HG03378 (cell line): Measurements from ENCODE around the gene DIPK1B.
A peak's percentile ranks its signal among the peaks of the same experiment; 100 is the strongest.
"Not testable (repeated sequence)": the region's sequence is repeated elsewhere in the genome, so short reads cannot be mapped to it uniquely, and the experiment has no call there.

Experiments
- ATAC-seq: cut with Tn5 transposase; IDR thresholded peaks from one replicate; pipeline ENCODE4 v1.9.1; 2021; ENCODE audit warnings: mild to moderate bottlenecking, moderate library complexity; ENCODE audit not compliant: unreplicated experiment

The DIPK1B gene

DNA sequence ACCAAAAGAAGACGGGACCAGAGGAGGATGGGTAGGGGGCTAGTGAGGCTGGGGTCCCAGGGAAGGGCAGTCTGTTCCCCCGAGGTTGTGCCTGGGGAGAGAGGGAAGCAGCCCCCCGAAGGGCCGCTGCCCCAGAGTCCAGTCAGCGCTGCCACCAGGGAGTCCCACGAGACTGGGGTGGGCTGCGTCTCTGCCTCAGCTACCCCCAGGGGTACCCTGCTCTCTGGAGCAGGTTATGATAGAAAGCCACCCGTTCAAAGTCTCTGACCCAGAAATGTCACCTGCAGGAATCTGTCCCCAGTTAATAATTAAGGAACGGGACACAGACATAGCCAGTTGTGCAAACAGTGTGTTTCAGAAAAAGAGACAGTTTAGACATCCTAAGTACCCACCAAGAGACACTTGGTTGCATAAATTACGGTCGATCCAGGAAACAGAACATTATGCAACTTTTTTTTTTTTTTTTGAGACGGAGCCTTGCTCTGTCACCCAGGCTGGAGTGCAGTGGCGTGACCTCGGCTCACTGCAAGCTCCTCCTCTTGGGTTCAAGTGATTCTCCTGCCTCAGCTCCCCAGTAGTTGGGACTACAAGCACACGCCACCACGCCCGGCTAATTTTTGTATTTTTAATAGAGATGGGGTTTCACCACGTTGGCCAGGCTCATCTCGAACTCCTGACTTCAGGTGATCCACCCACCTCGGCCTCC, 14.4 kb upstream of the DIPK1B start:
- ATAC-seq, result no peak

DNA sequence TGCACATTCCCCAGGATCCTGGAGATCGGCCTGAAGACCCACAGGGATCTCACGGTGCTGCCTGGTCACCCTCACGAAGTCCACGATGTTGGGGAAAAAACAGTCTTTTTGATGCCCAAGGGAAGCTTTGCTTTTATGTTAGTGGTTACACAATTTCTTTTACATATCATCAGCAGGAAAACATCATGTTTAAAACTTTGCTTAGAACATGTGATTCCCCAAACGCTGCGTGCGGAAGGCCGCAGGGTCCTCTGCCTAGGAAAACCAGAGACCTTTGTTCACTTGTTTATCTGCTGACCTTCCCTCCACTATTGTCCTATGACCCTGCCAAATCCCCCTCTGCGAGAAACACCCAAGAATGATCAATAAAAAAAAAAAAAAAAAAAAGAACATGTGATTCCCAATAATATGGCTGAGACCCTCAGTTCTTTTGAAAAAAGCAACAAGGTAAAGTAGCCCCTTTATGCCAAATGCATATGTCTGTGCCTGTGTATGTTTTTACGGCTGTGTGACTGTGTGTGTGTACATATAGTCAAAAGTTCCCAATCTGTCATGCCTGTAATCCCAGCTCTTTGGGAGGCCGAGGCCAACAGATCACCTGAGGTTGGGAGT, 13.6 kb upstream of the DIPK1B start:
- ATAC-seq, result no peak

DNA sequence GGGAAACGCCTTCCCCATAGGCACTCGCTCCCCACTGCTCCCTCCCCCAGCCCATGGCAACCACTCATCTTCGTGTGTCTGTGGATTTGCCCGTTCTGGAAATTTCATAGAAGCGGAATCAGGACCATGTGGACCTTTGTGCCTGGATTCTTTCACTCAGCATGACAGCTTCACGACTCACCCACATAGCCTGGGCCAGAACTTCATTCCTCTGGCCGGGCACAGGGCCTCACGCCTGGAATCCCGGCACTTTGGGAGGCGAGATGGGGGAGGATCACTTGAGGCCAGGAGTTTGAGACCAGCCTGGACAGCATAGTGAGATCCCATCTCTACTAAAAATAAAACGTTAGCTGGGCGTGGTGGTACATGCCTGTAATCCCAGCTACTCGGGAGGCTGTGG, 12.1 kb upstream of the DIPK1B start:
- no peak for ATAC-seq

DNA sequence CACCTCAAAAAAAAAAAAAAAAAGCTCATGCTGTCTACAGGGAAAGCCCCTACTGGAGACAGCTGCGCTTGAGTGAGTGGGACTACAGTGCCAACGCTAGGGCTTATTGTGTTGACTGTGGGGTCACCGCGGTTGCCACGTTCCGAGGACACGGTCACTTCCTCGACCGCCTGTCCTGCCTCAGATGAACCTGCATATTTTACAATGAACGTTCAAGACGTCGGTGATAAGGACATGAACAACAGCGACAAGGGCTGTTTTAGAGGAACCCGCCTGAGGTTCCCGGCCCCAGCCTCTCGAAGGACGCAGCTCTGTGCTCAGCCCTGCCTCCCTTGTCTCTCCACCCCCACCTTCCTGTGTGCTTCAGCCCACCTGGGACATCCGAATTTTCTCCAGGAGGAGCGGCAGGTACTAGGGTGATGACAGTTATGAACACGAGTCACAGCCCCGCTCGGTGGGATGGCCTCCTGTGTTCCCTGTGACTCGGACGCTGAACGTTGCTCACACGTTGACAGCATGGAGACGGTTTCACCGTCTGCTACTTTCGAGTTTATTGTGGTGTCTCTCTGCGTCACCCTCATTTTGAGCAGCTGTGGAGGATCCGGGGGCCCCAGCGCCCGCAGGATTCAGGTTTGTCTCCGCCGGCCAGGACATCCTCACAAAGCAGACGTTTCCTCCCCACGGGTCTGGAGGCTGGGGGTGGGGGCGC, 11.3 kb upstream of the DIPK1B start:
- peak; percentile 49 for ATAC-seq

DNA sequence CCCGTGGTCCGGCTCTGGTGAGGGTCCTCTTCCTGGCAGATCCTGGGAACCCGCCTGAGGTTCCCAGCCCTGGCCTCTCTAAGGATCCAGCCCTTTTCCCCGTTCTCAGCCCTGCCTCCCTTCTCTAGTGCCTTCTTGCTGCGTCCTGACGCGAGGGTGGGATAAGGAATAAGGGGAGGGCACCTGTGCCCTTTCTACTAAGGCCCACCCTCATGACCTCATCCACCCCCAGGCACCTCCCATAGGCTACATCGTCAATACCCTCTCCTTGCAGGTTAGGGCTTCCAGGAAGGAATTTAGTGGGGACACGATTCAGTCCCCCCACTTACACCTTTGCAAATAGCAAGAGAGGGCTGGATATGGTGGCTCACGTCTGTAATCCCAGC, 10.7 kb upstream of the DIPK1B start:
- ATAC-seq, result no peak

DNA sequence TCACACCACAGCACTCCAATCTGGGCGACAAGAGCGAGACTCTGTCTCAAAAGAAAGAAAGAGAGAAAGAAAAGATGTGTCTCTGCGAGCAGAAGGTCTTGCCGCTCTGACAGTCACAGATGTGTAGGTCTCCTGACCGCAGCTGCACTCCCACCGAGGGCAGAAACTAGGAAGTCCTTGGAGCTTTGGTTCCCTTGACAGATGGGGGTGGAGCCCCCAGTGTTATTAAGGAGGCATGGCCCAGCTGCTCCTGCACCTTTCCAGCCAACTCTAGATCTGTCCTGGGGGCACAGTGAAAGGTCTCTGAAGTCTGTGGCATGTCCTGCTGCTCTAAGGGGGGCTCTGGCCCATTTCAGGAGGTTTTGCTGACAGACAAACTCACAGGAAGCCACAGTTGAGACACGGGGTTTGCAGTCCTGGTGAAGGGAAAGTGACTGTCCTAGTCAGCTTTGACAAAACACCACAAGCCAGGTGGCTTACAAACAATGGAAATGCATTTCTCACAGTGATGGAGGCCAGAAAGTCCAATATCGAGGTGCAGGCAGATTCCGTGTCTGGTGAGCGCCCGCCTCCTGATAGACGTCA, 9.0 kb upstream of the DIPK1B start:
- ATAC-seq, result no peak

DNA sequence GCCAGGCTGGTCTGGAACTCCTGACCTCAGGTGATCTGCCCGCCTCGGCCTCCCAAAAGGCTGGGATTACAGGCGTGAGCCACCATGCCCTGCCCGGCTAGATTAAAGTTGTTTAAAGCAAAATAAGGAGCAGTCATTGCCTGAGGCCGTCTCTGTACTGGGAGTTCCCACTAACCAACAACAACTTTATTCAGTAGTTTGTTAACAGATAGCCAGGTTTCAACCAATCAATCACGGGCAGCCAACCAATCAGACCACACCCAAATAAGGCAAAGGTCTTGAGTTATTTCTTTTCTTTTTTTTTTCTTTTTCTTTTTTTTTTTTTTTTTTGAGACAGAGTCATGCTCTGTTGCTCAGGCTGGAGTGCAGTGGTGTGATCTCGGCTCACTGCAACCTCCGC, 7.6 kb upstream of the DIPK1B start:
- not testable (repeated sequence) for ATAC-seq

DNA sequence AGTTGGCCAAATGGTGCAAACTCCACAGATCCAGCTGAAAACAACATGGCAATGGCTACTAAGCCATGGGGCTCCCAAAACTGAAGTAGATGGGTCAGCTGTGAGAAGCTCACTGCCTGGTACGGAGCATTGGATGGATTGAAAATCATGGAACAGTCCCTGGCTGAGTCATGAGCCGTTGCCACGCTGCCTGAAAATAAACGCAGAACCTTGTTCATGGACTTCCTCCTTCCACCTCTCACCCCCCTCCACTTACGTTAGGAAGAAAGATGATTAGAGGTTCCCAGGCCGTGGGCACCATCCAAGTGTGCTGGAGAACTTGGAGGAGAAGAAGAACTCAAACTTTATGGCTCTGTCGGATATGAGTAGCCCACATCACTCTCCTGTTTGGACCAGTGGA, 6.8 kb upstream of the DIPK1B start:
- ATAC-seq, result no peak

DNA sequence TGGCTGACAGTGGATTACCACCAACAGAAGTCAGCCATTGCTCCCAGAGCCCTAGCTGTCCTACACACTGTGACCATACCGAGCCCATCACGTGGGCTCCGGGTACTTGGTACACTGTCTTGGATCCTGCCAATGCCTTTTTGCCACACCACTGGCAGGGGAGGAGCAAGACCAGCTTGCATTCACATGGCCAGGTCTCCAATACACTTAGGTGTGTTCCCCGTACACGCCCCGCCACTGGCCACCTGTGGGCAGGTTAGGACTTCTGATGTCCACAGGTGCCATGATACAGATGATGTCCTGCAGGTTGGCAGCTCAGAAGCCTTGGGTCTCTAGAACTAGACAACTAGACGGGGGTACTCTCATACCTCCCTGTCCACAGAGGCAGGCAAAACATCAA, 5.4 kb upstream of the DIPK1B start:
- ATAC-seq, result no peak

DNA sequence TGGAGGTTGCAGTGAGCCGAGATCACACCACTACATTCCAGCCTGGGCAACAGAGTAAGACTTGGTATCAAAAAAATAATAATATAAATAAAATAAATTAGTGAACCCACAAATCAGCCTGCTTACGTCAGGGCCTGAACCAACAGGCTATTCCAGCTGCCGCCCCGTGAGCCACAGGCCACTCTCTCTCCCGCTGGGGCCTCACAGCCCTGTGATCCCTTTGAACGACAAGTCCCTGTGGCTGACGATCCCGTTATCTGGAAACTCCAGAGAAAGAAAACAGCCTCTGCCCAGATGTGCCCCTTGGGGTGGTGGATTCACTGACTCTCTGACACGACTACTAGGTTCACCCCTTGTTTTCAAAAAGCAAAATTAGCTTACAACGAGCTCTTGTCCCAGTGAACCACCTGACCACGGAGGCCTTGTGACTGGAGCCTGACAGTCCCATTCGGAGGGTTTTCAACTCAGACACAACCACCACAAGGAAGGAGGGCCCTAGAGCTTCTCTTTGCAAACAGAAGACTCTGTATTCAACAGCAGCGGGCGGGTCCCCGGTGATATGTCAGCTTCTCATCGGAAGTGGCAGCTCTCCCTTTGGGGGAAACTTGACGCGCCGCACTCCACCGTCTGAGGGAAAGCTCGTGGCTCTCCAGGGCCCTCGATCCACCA, 4.4 kb upstream of the DIPK1B start:
- no peak for ATAC-seq

DNA sequence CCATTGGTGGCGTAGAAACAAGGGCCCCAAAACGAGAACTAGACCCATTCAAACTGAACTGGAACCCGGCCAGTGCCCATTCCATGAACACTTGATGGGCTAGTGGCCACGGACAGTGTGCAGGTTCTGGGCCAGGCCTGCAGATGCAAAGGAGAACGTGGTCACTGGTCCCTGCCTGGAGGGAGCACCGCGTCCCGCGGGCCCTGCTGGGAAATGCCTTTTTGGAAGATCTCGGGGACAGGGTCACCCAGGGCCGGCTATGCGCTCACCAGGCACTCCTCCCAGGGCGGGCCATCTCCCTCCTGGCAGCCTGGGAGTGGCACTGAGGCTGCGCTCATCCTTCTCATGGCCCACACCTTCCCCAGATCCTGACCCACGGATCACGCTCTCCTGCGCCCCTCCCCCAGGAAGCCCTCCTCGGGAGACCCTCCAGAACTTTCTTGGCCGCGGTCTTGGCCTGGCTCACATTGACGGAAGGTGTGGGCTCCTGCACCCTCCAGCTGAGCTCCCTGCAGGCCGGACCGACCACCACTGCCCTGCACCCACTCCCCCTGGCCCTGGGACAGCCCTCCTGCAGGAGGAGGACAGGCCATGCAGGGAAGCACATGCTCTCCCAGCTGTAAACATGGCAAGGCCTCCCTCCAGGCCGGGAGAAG, 2.8 kb upstream of the DIPK1B start:
- ATAC-seq, result no peak

DNA sequence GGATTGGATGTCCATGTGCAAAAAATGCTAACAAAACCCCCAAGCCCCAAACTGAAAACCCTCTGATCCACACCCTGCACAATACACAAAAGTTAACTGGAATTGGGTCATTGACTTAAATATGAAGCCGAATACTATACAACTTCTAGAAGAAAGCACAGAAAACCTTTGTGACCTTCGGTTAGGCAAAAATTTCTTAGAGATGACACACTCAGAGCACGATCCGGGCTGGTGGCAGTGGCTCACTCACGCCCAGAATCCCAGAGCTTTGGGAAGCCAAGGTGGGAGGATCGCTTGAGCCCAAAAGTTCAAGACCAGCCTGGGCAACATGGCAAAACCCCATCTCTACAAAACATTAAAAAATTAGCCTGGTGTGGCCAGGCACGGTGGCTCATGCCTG, 1.8 kb upstream of the DIPK1B start:
- no peak for ATAC-seq

DNA sequence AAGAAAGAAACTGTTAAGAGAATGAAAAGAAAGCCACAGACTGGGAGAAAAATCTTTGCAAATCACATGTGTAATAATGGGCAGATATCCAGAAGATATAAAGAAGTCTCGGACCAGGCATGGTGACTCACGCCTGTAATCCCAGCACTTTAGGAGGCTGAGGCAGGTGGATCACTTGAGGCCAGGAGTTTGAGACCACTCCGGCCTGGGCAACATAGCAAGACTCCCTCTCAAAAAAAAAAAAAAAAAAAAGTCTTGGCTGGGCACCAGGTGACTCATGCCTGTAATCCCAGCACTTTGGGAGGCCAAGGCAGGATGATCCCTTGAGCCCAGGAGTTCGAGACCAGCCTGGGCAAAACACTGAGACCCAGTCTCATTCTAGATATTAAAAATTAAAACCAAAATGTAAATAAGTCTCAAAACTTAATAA, 1.1 kb upstream of the DIPK1B start:
- ATAC-seq, result not testable (repeated sequence)

DNA sequence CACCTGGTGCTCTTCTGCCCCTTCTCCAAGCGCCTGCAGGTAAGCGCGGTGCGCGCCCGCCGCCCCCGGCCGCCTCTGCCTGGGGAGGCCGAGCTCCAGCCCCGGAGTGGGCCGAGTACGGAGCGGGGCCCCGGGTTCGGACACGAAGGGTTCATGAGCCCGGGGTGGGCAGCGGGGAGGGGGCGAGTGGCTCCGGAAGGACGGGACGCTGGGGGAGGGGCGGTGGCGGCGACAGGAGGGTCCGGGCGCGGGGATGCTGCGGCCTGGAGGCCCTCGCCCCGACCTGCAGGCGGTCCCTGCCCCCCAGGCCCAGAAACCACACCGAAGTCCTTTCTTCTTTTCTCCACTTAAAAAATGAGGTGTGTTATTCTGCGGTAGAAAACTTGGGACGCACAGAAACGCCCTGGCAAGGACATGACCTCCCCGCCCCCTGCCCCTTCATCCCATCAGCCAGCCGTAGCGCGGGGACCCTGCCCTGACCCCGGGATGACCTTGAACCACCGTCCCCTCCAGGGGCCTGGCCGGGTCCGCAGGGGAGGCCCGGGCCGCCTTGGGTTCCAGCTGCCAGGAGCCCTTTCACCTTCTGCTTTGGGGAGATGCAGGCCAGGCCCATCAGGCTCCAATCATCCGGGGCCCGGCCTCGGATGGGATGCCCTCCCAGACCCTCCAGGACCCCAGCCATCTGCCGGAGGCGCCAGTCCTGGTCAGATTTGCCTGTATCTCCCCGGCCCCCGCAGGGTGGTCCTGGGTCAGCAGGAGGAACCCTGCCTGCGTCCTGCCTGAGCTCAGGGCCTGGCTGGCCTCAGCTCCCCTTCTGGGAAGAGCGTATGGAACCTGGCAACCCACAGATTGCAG, 545 bp downstream of the DIPK1B start:
- no peak for ATAC-seq

DNA sequence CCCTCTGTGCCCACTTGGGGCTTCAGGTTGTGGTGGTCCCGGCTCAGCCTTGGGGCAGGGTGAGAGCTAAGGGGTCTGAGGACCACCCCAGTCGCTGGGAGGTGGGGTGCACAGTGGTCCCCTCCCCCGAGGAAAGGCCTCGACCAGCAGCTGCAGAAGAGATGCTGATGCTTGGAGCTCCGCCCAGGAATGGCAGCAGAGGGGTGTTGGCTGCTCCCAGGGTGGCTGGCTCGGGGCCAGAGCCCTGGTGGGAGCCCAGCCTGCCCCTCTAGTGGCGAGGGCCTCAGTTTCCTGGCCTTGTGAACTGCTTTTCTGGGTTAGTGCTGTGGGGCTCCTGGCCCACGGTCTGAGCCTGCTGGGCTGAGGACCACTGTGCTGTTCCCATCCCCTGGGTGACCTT, 1.2 kb downstream of the DIPK1B start:
- no peak for ATAC-seq

DNA sequence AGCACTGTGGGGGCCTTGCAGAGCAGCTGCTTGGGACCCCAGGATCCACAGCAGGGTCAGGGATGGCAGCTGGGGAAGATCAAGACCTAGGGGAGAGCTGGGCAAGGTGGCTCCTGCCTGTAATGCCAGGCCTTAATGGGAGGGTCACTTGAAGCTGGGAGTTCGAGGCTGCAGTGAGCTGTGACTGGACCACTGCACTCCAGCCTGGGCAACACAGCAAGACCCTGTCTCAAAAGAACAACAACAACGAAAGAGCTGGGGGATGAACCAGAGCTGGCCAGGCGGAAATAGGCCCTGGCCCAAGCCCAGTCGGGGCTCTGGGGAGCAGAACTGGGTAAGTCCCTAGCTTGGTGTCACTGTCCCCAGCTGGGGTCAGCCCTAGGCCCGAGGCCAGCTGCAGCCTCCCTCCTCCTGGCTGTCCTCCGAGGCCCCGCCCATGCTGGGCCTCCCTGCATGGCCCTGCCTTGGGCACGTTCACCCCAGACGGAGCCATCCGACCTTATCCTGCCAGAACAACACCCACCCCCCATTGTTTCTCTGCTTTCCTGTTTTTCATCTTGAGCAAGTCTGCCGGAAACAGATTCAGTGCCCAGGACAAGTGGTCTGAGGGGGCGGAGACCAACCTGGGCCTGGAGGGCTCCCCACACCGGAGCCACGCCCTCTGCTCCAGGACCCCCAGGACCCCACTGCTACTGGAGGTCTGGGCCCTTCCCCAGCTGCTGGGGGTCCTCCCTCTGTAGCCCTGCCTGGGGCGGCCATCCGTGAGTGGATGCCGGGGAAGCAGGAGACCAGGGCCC, 1.9 kb downstream of the DIPK1B start:
- no peak for ATAC-seq

DNA sequence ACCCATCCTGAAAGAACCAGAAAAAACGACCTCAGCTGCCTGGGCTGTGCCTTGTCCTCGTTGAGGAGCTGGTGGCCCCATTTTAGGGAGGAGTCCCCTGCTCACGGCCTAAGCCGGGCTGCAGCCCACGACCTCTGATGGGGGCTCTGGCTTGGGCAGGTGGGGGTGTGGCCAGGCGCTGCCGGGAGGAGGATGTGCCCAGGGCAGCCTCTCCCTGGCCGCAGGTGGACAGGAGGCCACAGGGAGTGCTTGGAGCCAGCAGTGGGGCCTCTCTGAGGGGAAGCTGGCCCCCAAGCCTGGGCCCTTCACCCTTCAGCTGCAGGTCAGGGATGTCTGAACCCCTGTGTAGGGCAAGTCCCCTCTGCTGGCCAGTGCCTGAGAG, 2.5 kb downstream of the DIPK1B start:
- no peak for ATAC-seq

DNA sequence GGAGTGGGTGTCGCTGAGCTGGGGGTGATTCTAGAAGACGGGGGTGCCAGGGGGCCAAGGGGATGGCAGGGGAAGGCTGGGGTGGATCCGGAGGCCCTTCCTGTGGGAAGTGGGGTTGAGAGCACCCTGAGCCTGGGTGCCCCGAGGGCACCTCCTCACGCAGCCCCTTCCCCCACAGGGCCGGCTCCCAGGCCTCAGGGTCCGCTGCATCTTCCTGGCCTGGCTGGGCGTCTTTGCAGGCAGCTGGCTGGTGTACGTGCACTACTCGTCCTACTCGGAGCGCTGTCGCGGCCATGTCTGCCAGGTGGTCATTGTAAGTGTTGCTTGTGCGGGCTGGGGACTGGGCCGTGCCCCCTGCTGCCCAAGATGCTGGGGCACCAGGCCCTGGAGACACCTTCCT, 5.0 kb downstream of the DIPK1B start:
- ATAC-seq, result no peak
